22Rv1 (cell line): ENCODE measurements around the gene AADACL3.

Experiments
- ZFX ChIP-seq: fragments of 450-650 bp; IDR thresholded peaks from 2 replicates; pipeline ENCODE4 v1.6.1; 2017; ENCODE audit warnings: antibody characterized with exemption, borderline replicate concordance
- TF ChIP-seq, protein P1 (sequence below): fragments of 450-650 bp; IDR thresholded peaks from 2 replicates; pipeline ENCODE4 v1.5.1; 2017; ENCODE audit warnings: mild to moderate bottlenecking

- TF ChIP-seq, protein P1, sequence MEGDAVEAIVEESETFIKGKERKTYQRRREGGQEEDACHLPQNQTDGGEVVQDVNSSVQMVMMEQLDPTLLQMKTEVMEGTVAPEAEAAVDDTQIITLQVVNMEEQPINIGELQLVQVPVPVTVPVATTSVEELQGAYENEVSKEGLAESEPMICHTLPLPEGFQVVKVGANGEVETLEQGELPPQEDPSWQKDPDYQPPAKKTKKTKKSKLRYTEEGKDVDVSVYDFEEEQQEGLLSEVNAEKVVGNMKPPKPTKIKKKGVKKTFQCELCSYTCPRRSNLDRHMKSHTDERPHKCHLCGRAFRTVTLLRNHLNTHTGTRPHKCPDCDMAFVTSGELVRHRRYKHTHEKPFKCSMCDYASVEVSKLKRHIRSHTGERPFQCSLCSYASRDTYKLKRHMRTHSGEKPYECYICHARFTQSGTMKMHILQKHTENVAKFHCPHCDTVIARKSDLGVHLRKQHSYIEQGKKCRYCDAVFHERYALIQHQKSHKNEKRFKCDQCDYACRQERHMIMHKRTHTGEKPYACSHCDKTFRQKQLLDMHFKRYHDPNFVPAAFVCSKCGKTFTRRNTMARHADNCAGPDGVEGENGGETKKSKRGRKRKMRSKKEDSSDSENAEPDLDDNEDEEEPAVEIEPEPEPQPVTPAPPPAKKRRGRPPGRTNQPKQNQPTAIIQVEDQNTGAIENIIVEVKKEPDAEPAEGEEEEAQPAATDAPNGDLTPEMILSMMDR, result no peak
- TF ChIP-seq ZFX, result no peak
Measured at GRCh38 chr1:12756273-12756672, 40.4 kb downstream of the AADACL3 start.
